GM12872 (cell line): ENCODE data around the gene HLA-DQA1.

ENCODE experiments used
- CTCF ChIP-seq: IDR thresholded peaks from 3 replicates; pipeline ENCODE4 v1.5.1; 2011; ENCODE audit warnings: low read depth, mild to moderate bottlenecking, low read length, moderate library complexity; ENCODE audit not compliant: insufficient read depth

Gene HLA-DQA1

DNA sequence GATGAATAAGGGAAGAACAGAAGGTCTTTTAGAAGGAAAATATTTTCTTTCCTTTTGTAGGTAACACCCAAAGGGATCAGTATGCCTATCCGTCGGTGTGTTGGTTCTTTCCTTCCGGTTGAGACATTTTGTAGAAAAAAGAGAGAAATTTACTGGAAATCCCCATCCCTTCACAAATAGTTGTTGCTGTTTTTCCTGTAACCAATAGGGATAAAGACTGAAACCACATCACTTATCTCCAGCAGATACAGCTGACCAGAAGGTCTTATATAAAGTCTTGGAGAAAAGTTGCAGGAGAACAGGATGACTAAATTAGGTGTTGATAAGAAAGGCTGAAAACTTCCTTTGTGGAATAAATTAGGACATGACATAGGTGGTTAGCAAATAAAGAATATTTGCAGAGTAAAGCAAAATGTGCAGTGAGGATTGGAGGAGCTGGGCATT, 32.8 kb upstream of the HLA-DQA1 start:
- TF ChIP-seq CTCF, result no peak

DNA sequence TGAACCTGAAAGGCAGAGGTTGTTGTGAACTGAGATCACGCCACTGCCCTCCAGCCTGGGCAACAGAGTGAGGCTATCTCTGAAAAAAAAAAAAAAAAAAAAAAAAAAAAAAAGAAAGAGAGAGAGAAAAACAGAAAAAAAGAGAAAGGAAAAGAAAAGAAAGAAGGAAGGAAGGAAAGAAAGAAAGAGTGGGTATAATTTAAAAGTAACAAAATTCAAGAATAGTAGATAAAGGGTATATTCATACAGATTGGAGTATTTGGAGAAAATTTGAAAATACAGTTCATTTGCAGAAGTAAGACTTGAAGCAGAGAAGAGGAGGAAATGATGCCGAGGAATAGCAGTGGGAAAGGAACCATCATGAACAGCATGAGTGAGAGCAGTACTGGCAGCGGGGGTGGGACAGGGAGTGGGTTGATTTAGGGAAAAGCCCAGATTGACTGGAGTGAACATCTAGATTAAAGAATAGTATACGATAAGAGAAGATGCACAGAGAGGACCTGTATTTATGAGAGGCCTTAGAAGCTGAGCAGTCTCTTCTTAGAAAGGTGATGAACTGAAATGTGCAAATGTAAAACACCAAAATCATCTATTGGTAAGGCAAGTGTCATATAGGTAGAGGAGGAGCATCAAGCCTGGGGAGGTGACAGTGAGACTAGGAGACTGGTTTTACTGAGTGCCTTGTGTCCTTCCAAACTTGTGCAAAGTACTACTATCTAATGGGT, 29.8 kb upstream of the HLA-DQA1 start:
- no peak for TF ChIP-seq CTCF

DNA sequence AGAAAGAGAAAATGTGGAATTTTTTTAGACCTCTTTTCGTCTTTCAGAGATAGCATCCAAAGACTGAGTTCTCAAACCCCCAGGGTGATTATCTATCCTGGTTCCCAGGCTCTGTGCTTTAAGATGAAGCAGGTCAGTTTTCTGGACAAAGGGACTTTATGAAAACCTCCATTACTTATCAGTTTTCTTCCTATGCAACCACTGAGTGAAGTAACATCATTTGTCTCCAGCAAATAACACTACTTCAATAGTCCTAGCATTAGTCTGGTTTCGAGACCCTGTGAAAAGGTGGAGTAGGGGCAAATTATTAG, 29.3 kb upstream of the HLA-DQA1 start:
- TF ChIP-seq CTCF, result no peak

GRCh38 chr6:32608362-32608761, 28.8 kb upstream of the HLA-DQA1 start:
- TF ChIP-seq CTCF, result no peak

DNA sequence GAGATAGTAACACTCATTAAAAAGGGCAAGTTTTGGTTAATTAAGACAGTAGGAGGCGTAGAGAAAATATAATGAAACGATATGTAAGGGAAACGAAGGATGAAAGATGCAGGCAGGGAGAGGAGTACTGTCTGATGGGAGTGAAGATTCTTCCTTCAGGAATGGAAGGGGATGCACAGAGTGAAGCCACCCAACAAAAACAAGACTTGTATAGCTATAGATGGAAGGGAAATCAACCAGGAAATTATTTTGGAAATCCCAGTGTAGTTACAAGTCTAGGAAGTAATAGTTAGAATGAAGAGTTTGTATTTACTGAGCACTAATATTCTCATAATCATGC, 27.8 kb upstream of the HLA-DQA1 start:
- no peak for TF ChIP-seq CTCF

DNA sequence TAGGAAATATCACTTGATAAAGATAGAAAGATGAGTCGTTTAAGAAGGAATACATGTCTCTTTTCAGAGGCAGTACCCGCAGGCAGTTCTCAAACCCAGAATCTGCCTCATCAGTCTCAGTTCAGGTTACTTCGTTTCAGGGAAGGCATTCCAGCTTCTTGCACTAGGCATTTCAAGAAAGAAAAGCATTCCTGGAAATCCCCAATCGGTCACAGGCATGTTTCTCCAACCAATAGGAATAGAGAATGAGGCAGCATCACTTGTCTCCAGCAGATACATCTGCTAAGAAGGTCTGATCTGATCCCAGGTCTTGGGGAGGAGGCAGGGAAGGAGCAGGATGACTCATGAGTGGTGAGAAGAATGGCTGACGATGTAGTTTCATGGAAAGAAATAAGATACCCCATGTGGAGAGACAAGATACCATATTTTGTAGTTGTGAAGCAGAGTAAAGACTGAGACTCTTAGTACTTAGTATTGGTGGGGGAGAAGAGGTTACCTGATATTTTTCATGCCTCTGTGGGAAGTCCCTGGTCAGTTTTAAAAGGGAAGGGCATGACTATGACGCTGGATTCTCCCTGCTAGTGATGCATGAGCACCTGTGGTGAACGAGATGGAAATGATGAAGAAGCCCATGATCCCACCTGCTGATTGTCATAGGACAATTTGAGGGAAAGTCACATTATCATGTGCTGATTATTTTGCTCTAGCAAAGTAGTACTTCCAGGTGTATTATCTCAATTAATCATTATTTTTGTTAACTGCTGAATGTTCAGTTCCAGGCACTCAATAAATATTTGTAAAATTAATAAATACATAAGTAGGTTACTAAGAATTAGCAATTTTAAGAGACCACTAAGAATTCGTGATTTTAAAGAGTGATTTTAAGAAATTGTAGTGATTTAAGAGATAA, 27.2 kb upstream of the HLA-DQA1 start:
- no peak for TF ChIP-seq CTCF

GRCh38 chr6:32610682-32611296, 26.4 kb upstream of the HLA-DQA1 start:
- TF ChIP-seq CTCF, result no peak
